Measurements from ENCODE around the gene ATXN1.

Gene ATXN1

DNA sequence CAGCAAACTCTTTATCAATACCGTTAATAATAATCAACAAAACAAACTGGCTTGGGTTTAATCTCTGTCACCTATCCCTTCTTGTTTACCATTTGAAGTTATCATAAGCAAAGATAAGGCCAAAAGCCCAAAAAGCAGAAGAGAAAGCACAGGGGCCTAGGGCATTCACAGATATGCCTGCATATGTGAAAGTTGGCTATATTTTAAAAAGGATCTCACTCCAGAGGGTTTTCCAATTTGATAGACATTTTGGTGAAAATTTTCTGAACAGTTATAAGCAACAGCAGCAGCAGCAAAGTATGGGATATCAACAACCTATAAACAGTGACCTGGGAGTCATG lies 101.1 kb downstream of the ATXN1 start:
- Histone ChIP-seq H3K9me2 (replicated peaks; ENCODE audit: insufficient read depth, low read length) (no peaks in the 10 kb centered on the region), H3K36me3 (ENCODE audit: low read length) (no peaks in the 10 kb centered on the region), H3K9ac (ENCODE audit: low read length) (no peak overlapping the region), H3K4me3 (ENCODE audit: insufficient read depth, low read length, poor library complexity, severe bottlenecking) (no peak overlapping the region), H4K20me1 (ENCODE audit: low read depth, low read length) (no peaks in the 10 kb centered on the region), H3K27me3 (ENCODE audit: low read length) (no peaks in the 10 kb centered on the region), H3K27ac (ENCODE audit: low read depth, low read length) (no peak overlapping the region), H3K4me2 (ENCODE audit: low read depth, low read length, poor library complexity, severe bottlenecking) (no peak overlapping the region), H3F3A (ENCODE audit: insufficient read depth) (no peaks in the 10 kb centered on the region), H2AFZ (ENCODE audit: low read depth, low read length, severe bottlenecking) (no peak overlapping the region), H3K9me3 (ENCODE audit: insufficient read depth, low read length) (no peaks in the 10 kb centered on the region), H3K79me2 (ENCODE audit: insufficient read depth, low read length) (no peaks in the 10 kb centered on the region)
- TF ChIP-seq, protein P1, sequence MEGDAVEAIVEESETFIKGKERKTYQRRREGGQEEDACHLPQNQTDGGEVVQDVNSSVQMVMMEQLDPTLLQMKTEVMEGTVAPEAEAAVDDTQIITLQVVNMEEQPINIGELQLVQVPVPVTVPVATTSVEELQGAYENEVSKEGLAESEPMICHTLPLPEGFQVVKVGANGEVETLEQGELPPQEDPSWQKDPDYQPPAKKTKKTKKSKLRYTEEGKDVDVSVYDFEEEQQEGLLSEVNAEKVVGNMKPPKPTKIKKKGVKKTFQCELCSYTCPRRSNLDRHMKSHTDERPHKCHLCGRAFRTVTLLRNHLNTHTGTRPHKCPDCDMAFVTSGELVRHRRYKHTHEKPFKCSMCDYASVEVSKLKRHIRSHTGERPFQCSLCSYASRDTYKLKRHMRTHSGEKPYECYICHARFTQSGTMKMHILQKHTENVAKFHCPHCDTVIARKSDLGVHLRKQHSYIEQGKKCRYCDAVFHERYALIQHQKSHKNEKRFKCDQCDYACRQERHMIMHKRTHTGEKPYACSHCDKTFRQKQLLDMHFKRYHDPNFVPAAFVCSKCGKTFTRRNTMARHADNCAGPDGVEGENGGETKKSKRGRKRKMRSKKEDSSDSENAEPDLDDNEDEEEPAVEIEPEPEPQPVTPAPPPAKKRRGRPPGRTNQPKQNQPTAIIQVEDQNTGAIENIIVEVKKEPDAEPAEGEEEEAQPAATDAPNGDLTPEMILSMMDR (IDR thresholded peaks at IDR 0.05; ENCODE audit: insufficient read depth, low read length, poor library complexity, severe bottlenecking): no peak
- no peak for TF ChIP-seq EZH2phosphoT487 (conservative IDR thresholded peaks at IDR 0.05; ENCODE audit: low read length)

DNA sequence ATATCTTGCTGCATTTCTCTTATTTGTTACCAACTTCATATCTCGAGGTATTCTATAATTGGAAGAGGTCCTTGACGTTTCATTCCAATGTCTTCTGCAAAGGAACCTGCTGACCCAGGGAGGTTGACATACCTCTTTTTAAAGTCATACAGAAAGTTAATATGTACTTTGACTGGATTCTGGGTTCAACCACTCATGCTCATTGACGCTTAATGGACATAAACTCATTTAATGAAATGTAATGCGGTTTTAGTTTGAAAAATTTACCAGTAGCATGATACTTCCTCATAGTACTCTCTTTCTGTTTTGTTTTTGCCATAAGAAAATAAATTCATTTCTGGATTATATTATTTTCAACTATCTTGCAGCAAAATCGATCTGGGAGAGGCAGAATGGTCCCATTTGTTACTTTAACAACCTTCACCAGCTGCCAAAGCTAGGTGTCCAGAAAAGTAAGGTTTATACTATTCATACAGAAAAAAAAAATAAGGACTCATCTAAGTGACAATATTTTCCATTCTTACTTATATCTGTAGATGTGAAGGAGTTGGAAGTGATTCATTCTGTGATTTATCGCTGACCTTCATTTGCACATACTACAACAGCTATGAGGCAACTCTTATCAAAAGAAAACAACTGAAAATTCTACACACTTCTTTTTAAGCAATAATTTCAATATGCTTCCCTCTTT lies 101.6 kb downstream of the ATXN1 start:
- Histone ChIP-seq H3K27me3 (ENCODE audit: low read length) (no peaks in the 10 kb centered on the region), H3K4me3 (ENCODE audit: insufficient read depth, low read length, poor library complexity, severe bottlenecking) (no peak overlapping the region), H3K27ac (ENCODE audit: low read depth, low read length) (no peak overlapping the region), H3K9ac (ENCODE audit: low read length) (no peak overlapping the region), H3K36me3 (ENCODE audit: low read length) (no peaks in the 10 kb centered on the region), H2AFZ (ENCODE audit: low read depth, low read length, severe bottlenecking) (no peak overlapping the region), H4K20me1 (ENCODE audit: low read depth, low read length) (no peaks in the 10 kb centered on the region), H3K79me2 (ENCODE audit: insufficient read depth, low read length) (no peaks in the 10 kb centered on the region), H3K4me2 (ENCODE audit: low read depth, low read length, poor library complexity, severe bottlenecking) (no peak overlapping the region), H3K9me2 (replicated peaks; ENCODE audit: insufficient read depth, low read length) (no peaks in the 10 kb centered on the region), H3K9me3 (ENCODE audit: insufficient read depth, low read length) (no peaks in the 10 kb centered on the region), H3F3A (ENCODE audit: insufficient read depth) (no peaks in the 10 kb centered on the region)
- no peak for TF ChIP-seq EZH2phosphoT487 (conservative IDR thresholded peaks at IDR 0.05; ENCODE audit: low read length)
- TF ChIP-seq, protein P1 (IDR thresholded peaks at IDR 0.05; ENCODE audit: insufficient read depth, low read length, poor library complexity, severe bottlenecking): no peak

DNA sequence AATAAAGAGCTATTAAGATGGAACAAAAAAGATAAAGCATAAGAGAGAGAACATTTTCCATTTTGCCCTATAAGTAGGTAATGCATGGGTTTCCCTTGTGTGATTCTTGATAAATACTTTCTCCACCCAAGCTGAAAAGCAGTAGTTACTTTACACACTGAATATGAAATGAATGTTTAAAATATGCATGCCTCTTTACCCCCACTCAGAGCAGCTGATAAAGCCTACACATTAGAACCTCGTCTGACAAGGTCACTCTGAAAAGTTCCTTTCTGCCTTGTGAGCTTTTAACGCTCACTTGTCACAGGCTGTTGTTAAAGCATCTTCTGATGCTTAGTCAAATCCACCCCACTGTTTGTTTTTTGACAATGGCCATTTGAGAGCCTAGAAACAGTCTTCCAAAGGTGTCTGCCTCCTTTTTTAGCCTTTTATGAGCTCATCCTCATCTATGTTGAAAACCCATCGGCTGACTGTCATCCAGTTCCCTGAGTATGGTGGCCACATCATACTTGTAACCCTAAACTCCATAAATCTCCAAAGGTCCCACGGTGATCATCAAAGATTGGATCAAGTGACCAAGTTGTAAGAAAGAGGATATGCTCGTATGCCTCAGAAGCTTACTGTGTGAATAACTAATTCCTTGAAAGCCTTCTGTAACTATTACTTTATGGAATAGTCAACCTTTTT lies 102.8 kb downstream of the ATXN1 start:
- Histone ChIP-seq H3K79me2 (ENCODE audit: insufficient read depth, low read length) (no peaks in the 10 kb centered on the region), H3K9me2 (replicated peaks; ENCODE audit: insufficient read depth, low read length) (no peaks in the 10 kb centered on the region), H3K4me2 (ENCODE audit: low read depth, low read length, poor library complexity, severe bottlenecking) (no peak overlapping the region), H3K4me3 (ENCODE audit: insufficient read depth, low read length, poor library complexity, severe bottlenecking) (no peak overlapping the region), H3K27ac (ENCODE audit: low read depth, low read length) (no peak overlapping the region), H3K9me3 (ENCODE audit: insufficient read depth, low read length) (no peaks in the 10 kb centered on the region), H3K27me3 (ENCODE audit: low read length) (no peaks in the 10 kb centered on the region), H3K36me3 (ENCODE audit: low read length) (no peaks in the 10 kb centered on the region), H3K9ac (ENCODE audit: low read length) (no peak overlapping the region), H4K20me1 (ENCODE audit: low read depth, low read length) (no peaks in the 10 kb centered on the region), H2AFZ (ENCODE audit: low read depth, low read length, severe bottlenecking) (no peak overlapping the region), H3F3A (ENCODE audit: insufficient read depth) (no peaks in the 10 kb centered on the region)
- TF ChIP-seq, protein P1 (IDR thresholded peaks at IDR 0.05; ENCODE audit: insufficient read depth, low read length, poor library complexity, severe bottlenecking): no peak
